Stimulated activated CD8-positive, alpha-beta memory T cell treated with anti-CD3 and anti-CD28 coated beads, Interleukin-15, amount 100 ng/mL, for 4 hours (primary cell): ENCODE results near the gene DHRS9.

ENCODE experiments used
- DNase-seq, 2 donors: peaks; one replicate each; pipeline ENCODE4 v3.0.0-alpha.2; 2020; ENCODE audit warnings: low read depth in 2 of 2

The DHRS9 gene

DNA sequence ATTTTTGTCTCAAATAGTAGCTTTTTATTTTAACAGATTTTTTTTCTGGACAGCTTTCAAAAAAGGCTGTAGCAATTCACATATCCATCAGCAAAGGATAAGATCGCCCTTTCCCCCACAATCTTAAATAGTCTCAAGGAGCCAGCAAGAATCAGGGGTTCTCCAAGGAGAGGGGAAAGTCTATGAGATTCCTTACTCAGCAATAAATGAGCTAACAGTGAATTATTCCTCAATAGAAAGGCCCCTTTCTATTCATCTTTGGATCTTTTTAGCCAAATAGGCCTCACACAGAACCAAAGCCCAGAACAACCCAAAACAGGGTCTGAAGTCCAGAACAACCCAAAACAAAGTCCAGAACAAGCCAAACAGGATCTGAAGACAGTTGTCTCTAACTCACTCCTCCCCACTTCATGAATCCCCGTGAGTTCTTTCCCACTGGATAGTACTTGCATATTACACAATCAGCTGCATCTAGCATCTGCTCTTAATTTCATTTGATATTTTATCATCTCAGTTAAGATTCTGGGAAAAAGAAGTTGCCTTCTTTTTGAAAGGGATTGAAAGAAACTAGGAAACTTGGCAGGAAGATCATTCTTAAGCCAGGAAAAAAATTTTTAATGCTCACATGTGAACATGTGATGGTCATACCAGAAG lies 3.4 kb upstream of the DHRS9 start:
- no peak for DNase-seq

DNA sequence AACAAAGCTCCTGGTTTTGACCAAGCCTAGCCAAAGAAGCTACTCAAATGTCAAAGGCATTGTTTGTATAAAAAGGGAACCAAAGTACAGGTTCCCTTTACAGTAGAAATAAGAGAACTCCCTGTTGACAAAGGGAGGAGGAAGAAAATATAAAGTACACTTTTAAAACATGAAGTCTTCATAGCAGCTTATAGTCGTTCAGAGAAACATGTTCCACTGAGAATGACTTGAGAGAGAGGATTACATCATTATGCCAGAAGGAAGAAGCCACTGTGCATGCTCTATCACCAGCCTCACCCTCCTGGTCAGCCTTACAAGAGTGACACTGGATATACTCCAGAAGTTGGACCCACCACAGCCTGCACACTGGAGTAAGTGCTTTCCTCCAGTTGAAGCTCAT lies 2.5 kb upstream of the DHRS9 start:
- no peak for DNase-seq

DNA sequence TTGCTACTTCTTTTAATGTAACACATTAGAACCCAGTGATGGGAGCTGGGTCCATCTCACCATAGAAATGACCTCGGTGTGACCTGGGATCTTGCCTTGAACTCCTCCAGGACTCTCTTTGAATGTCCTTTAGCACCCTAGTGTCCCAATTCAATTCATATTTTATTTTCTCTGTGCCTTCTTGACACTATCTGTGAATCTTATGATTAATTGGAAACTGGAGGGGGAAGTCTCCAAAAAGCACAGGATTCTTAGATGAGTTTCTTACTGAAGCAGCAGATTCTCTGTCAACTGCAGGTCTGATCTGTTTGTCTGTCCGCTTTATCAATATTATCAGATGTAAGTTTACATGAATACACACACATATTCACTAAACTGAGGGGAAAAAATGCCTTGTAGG lies 470 bp downstream of the DHRS9 start:
- DNase-seq, result no peak

DNA sequence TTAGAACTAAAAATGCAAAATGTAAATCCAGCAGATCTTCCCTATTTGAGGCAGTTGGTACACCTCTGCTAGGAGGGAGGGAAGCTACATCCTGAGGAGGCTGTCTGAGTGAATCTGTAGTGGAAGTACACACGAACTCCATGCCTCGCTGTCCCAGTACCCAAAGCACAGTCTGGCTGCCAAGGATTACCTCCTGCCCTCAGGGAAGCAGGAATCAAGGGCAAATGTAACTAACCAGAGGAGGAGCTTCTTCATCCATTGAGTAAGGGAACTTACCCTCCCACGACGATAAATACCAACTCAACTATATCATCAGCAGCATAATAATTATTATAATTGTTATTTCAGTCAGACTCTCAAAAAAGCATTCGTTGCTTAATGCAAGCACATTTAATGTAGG lies 2.1 kb downstream of the DHRS9 start:
- DNase-seq, result no peak

DNA sequence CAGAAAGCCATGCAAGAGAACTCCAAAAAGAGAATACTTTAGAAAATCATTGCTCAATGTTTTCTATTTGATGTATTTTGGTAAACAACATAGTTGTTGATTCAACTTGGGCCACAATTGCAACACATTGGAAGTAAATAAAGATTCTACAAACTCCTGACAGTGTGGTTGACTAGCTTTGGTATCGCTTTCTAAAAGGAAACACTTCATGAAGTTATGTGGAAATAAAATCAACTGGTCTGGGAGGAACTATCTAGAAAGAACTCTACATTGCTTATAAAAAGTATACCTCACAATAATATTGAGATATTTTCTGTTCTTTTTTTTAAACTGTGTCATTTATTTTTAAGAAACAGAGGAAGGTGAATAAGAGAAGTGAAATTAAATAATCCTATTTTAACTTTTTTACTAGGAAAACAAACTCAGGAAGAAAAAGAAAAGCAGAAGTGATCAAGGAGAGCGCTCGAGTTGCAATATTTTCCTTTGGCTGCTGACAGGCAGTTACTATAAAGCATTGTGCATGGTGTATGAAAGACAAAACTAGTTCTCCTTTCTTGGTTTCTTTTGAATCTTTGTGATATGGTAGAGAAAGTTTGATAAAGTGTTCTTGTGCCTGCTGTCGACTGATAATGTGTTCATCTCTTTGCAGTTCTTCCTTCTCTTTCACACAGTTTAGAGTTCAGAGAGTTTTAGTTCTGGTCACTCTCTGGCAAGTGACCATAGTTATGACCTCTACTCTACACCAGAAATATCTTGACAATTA lies 3.0 kb downstream of the DHRS9 start:
- no peak for DNase-seq

DNA sequence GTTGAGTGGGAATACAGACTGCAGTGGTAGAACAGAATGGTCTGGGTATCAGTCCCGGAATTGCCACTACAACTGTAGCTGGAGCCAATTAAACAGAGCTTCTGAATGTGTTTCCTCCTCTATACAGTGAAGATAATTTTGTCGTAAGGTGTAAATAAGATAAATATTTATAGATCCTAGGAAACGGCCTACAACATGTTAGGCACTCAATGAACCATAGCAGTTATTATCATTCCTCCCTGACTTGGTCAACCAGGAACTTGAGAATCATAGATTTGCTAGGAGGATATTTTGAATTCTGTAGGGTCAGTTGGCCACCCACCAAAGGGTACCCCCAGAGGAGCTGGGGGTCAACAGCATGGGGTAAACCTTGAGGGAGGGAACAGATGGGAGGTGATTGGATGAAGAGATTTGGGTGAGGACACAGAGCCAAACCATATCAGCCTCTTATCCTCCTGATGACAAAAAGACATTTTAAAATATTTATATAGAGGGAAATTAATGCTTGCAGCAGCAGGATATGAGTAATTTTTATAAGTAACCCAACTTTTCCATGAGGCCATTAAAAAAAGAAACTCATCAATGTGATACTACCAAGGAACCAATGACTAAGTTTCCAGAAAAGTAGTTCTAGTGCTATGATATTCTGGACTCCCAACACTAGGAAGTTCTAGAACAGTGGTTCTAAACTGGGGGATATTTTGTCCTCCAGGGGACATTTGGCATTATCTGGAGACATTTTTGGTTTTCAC lies 4.0 kb downstream of the DHRS9 start:
- DNase-seq, result no peak

DNA sequence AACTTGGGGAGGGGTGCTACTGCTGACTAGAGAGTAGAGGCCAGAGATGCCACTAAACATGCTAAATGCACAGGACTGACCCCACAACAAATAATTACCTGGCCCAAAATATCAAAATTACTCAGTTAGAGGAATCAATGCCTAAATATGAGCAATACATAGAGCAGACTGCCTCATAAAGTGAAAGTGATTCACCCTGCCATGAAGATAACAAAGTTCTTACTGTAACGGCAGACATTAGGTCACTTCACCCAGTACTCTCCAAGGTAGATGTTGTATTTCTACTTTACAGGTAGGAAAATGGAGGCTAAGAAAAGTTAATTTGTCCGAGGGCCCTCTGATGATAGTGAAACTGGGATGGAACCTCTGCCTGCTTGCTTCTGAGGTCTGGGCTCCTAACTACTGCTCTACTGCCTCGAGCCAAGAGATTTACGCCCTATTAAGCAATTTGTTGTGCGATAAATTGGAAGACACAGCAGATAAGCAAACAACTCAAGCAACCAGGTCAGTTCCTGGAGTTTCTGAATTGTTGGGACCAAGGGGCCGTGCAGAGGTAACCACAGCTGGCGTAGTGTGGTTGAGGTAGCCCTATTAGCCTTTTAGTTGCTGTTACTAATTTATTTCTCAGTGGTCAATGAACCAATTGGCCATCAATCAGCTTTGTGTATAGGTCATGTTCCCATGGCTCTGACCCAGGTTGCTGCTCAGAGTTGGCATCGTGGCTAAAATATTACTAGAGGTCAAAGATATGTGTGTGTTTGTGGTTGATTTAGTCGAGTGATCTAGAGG lies 4.8 kb downstream of the DHRS9 start:
- no peak for DNase-seq

DNA sequence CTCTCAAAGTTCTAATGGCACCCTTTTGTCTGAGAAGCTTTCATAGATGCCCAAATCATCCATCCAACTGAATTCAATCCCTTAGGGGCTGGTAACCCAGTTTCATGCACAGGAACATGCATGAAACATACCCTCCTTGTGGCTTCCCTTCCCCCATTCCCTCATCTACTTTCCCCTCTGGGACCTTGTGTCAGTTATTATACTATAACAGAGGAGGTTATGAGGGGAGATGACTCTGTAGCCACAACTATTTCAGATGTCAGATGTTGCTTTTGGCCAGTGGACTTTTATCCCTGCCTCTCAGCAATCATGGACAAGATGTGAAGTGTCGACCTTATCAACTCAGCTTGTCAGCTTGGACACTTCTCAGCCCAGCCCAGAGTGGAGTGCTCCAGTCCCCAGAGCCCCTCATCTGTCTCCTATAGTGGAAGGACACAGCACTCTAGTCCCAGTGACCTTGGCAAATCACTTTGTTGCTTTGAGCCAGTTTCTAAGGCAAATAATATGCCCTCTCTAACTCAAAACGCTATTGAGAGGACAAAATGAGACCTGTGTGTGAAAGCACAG lies 8.4 kb downstream of the DHRS9 start:
- no peak for DNase-seq

DNA sequence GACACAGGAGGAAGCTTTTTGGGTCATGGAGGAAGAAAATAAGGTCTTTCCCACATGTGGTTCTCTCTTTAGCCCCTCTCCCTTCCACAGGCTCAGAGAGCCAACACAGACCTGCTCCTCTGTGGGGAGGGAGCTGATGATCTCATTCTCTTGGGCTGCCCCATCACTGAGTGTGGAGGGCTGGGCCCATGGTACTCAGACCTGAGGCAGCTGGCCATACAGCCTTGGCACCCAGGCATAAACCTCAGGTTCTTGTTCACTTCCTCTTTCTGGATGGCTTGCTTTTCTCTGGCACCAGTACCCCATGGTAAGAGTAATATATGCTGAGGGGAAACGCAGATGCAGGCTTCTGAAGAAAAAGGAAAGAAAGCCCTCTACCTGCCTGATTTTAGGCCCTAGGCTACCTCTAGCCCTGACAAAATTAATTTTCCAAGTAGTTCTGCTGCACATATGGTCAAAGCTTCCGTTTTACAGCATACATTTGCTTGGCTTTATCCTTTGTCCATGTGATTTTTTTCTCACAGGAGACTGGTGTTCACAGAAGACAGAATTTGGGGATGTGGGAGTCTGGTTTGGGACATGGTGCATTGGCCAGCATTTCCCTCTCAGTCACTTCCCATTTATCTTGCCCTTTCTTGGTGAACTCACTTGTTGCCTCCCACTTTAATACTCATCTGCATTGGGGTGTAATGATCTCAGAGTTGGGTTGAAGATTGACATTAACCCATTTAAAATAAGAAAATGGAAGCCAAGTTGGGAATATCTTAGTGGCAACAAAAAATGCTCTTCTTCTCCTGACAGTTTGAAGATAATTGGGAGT lies 11.1 kb downstream of the DHRS9 start:
- no peak for DNase-seq

DNA sequence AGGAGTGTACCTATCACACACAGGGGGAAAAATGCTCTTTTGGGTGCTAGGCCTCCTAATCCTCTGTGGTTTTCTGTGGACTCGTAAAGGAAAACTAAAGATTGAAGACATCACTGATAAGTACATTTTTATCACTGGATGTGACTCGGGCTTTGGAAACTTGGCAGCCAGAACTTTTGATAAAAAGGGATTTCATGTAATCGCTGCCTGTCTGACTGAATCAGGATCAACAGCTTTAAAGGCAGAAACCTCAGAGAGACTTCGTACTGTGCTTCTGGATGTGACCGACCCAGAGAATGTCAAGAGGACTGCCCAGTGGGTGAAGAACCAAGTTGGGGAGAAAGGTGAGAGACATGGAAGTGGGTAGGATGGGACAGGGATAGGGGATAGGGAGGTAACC lies 12.2 kb downstream of the DHRS9 start:
- DNase-seq, result no peak

DNA sequence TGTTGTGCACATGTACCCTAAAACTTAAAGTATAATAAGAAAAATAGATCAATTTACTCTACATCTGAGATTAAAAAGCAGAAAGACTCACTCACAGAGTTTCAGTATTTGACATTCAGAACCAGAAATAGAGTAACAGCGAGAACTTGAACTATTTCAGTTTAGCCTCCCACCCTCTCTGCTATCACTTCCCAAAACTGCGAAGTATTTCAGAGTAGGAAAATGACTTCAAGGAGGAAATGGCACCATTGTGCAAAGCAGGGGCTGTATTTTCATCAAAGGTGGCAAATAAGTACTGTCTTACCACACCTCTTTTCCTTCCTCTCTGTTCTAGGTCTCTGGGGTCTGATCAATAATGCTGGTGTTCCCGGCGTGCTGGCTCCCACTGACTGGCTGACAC lies 13.6 kb downstream of the DHRS9 start:
- no peak for DNase-seq

DNA sequence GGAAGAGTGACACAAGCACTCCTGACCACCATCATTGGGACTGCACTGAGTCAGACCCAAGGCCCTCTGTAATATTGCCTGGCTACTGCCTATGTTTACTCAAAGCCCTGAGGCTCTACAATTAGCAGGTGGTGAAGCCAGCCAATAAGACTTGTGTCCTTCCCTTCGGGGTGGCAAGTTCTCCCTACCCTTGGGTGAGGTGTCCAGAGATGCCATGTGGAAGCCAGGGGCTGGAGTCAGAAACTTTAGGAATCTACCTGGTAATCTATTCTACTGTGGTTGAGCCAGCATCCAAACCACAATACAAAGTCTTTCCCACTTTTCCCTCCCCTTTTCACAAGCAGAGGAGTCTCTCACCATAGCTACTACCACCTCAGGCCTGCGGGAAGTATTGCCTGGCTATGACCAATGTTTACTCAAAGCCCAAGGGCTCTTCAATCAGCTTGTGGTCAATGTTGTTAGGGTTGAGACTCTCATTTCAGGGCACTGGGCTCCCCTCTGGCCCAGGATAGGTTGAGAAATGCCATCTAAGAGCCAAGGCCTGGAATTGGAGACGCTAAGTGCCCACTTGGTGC lies 17.6 kb downstream of the DHRS9 start:
- no peak for DNase-seq

DNA sequence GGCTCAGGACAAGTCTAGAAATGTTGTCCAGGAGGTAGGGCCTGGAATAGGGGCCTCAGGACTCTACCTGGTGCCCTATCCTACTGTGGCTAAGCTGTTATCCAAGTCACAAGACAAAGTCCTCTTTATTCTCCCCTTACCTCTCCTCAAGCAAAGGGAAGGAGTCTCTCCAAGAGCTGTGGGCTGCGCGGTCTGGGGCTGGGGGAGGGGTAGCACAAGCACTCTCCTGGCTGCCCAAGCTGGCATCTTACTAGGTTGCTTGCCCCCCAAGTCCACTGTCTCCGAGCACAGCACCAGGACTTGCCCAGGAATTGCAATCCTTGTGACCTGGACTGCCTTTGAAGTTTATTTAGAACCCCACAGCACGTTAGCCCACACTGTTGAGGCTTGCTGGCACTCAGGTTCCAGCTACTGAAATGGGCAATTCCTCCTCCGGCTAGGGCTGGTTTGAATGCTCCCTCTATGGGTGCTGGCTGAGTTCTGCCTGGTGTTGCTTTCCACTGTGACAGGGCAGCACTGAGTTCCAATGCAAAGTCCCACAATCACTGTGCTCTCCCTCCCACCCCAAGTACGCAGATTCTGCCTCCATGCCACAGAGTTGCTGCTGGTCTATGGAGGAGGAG lies 18.5 kb downstream of the DHRS9 start:
- DNase-seq, result no peak

DNA sequence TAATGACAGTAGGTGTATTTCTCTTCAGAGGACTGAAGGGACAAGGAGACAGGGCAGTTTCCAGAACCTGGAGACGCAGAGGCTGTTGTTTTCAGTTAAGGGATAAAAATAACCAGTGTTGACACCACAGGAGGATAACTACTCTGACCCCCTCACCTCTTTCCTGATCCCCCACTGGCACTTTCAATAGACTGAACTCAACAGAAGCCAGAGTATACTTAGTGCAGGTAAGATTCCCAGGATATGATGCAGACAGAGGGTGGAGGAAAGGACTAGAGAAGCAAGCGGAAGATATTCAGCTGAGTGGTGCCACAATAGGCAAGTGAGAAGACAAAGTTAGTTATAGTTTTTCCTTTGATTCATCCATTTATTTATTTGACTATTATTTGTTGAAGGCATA lies 19.8 kb downstream of the DHRS9 start:
- no peak for DNase-seq

DNA sequence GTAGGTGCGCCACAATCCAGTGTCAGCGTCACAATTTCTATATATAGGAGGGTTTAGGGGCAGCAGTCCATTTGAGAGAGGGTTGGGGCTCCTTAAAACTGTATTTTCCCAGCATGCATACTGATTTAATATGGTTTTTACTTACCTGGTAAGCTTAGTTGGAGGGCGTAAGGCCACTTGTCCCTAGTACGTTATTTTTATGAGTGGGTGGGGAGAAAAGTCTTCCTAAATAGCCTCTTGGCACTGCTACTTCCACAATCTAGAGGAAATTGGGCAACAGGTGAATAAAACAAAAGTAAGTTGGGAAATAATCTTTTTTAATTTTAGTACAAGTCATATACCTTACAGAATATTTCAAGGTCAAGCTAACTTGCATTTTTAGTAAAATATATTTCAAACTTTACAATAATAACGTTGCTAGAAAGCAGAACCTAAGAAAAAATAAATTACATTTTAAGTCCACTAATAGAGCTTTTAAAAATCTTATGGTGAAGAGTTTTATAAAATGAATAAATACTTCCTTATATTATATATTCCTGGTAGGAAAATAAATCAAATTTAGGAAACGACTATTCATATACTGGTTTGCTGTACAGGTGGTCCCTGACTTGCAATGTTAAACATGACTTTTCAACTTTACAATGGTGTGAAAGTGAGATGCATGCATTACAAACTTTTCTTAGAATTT lies 20.9 kb downstream of the DHRS9 start:
- no peak for DNase-seq

DNA sequence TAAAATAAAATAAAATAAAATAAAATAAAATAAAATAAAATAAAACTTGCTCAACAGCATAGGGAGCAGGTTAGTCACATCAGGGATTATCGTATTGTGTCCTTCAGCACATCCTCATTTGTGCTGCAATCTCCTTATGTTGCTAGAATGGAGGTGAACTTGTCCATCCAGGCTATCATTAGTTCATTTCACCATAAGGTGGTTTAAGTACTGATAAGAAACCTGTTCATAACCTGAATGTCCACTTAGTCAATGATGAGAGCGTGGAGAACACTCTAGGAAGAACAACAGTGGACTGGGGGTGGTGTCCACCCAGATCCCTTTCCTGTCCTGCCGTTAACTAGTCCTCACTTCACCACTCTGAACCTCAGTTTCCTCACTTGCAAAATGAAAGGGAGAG lies 21.9 kb downstream of the DHRS9 start:
- DNase-seq, result no peak

DNA sequence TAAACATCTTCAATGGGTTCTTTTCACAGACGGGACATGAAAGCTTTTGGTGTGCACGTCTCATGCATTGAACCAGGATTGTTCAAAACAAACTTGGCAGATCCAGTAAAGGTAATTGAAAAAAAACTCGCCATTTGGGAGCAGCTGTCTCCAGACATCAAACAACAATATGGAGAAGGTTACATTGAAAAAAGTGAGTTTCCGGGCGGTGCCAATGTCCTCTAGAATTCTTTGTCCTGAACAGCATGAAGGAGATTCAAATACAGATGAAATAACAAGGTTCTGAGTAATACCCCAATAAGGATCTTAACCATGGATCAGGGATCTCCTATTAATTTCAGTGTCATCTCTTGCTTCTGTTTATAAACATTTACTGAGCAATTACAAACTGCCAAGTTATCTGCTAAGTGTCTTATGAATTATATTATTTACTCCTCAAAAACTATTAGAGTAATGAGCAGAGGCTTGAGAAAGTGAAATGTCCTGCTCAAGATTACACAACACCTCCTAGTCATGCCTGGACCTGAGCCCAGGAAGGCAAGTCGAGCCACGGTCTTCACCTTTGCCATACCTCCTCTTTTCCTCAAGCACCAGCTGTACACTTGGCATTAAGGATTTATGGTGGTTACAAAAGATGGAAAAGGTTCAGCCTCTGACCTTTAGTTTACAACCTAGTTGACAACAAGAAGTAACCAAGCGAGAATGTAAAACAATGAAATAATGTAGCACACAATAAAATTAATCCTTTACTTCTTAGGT lies 22.6 kb downstream of the DHRS9 start:
- no peak for DNase-seq

DNA sequence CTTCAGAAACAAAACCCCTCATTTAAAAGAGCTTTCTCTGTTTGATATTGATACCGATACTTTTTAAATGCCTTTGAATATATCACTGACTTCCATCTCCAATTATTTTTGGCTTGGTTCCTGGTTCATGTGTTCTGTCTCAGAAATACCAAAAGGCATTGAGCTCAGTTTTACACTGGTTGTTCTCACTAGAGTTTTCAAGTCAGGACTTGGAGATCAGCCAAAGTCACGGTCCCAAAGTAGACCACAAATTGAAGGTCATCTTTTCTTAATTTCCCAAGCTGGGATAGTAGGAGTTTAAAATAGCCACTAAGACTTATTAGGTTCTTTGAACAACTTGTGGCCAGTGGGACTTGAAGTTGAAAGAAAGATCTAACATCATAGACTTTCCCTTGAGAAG lies 24.2 kb downstream of the DHRS9 start:
- no peak for DNase-seq

DNA sequence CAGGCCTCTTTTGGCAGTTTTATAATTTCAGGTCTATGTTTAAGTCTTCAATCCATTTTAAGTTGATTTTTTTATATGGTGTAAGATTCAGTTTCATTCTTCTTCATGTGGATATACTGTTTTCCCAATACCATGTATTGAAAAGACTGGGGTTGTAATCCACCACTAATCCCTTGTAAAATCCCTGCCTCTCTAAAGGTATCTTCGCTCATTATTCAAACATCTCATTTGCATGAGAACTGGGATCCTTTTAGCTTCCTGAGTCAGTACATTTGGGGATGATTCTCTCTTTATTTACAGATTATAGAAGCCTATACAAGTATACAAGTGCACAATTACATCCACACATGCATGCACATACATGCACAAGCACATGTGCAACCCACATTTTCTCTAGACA lies 25.3 kb downstream of the DHRS9 start:
- no peak for DNase-seq
